ENCODE measurements around the gene SENP8.

The SENP8 gene

GRCh38 chr15:72161361-72162132 lies 43.3 kb downstream of the SENP8 start:
- no CpG with 5 or more reads among the region's 7 CpGs for WGBS (ENCODE audit: extremely low coverage, insufficient coverage, insufficient read length)
- Histone ChIP-seq H3K23ac (ENCODE audit: low read length) (no peak overlapping the region), H4K12ac (ENCODE audit: low read depth, low read length) (no peak overlapping the region)

DNA sequence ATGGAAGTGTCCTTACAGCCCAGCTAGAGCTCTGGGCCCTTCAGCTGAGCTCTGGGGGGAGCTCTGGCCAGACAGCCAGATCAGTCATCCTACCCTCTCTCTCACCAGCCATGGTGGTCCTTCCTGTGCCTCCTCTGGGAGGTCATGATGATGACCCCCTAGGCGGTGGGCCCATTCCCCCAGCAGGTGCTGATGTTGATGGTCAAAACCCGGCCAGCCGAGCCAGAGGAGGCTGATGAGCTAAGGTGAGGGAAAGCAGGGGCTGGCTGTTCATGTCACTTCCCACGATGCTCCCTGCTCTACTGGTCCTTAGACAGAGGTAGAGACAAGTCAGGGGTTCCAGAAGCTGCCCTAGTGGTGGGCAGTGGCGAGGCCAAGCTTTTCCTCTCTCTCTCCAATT lies 44.4 kb downstream of the SENP8 start:
- no peak for DNase-seq
- Histone ChIP-seq H3K4me2 (ENCODE audit: low read length) (no peak overlapping the region), H2AFZ (ENCODE audit: insufficient read depth, low read length, poor library complexity) (no peak overlapping the region), H3K27ac (ENCODE audit: low read depth, low read length) (peak overlapping the region; percentile 67), H3K4me1 (ENCODE audit: control insufficient read depth in 1 of 2, insufficient read depth in 2 of 2, low read length in 2 of 2) (peaks cover 28 to 33% of the 10 kb centered on the region in 2 experiments), H4K8ac (ENCODE audit: low read depth, low read length) (no peak overlapping the region), H2BK120ac (ENCODE audit: insufficient read depth, low read length, poor library complexity) (no peak overlapping the region), H3K23ac (ENCODE audit: low read length) (no peak overlapping the region), H3K14ac (ENCODE audit: low read length) (no peak overlapping the region), H3K4ac (ENCODE audit: low read depth, low read length) (no peak overlapping the region), H3K79me1 (ENCODE audit: low read length) (peaks cover 22% of the 10 kb centered on the region), H3K4me3 (ENCODE audit: low read depth, low read length) (no peak overlapping the region), H2AK5ac (ENCODE audit: low read length) (no peak overlapping the region), H4K12ac (ENCODE audit: low read depth, low read length) (no peak overlapping the region), H3K79me2 (ENCODE audit: control insufficient read depth, insufficient read depth, low read length, poor library complexity) (peaks cover under 1% of the 10 kb centered on the region), H2BK12ac (ENCODE audit: low read length) (peak overlapping the region; percentile 4), H3K9ac (ENCODE audit: low read length) (no peak overlapping the region), H3K9me3 (ENCODE audit: insufficient read depth, low read depth, low read length) (no peaks in the 10 kb centered on the region), H3K36me3 (ENCODE audit: control insufficient read depth in 1 of 2, insufficient read depth in 2 of 2, low read length in 2 of 2) (peaks cover 5 to 8% of the 10 kb centered on the region in 2 experiments), H2BK5ac (ENCODE audit: low read depth, low read length, poor library complexity) (no peak overlapping the region), H4K91ac (ENCODE audit: low read depth, low read length) (peak overlapping the region; percentile 16), H3K27me3 (ENCODE audit: insufficient read depth, low read length) (no peaks in the 10 kb centered on the region), H3K18ac (ENCODE audit: low read length) (no peak overlapping the region)
- WGBS (ENCODE audit: extremely low coverage, insufficient coverage, insufficient read length), result no CpG with 5 or more reads among the region's 5 CpGs

More at GRCh38 chr15:72161361-72162132, 43.3 kb downstream of the SENP8 start:
- H3K4ac ChIP-seq (ENCODE audit: low read depth, low read length), result no peak overlapping the region
- H2BK12ac ChIP-seq (ENCODE audit: low read length), result no peak overlapping the region
- H2BK5ac ChIP-seq (ENCODE audit: low read depth, low read length, poor library complexity), result peak overlapping the region; percentile 36
- no peaks in the 10 kb centered on the region for H3K9me3 ChIP-seq (ENCODE audit: insufficient read depth, low read depth, low read length)
- H4K91ac ChIP-seq (ENCODE audit: low read depth, low read length), result peak overlapping the region; percentile 68
- H3K79me2 ChIP-seq (ENCODE audit: control insufficient read depth, insufficient read depth, low read length, poor library complexity), result no peaks in the 10 kb centered on the region
- H3K14ac ChIP-seq (ENCODE audit: low read length), result no peak overlapping the region
- no peaks in the 10 kb centered on the region for H3K27me3 ChIP-seq (ENCODE audit: insufficient read depth, low read length)
- H3K9ac ChIP-seq (ENCODE audit: low read length), result no peak overlapping the region
- H3K4me1 ChIP-seq (ENCODE audit: control insufficient read depth in 1 of 2, insufficient read depth in 2 of 2, low read length in 2 of 2), result peaks cover 18 to 23% of the 10 kb centered on the region in 2 experiments
- H3K4me3 ChIP-seq (ENCODE audit: low read depth, low read length), result no peak overlapping the region
- peak; percentile 61 to 77 for DNase-seq
- no peak overlapping the region for H4K8ac ChIP-seq (ENCODE audit: low read depth, low read length)
- H2BK120ac ChIP-seq (ENCODE audit: insufficient read depth, low read length, poor library complexity), result peak overlapping the region; percentile 57
- H3K79me1 ChIP-seq (ENCODE audit: low read length), result peaks cover 12% of the 10 kb centered on the region
- no peak overlapping the region for H2AK5ac ChIP-seq (ENCODE audit: low read length)
- peak overlapping the region; percentile 67 for H3K27ac ChIP-seq (ENCODE audit: low read depth, low read length)
- peaks cover 5 to 6% of the 10 kb centered on the region in 2 experiments for H3K36me3 ChIP-seq (ENCODE audit: control insufficient read depth in 1 of 2, insufficient read depth in 2 of 2, low read length in 2 of 2)
- no peak overlapping the region for H2AFZ ChIP-seq (ENCODE audit: insufficient read depth, low read length, poor library complexity)
- no peak overlapping the region for H3K4me2 ChIP-seq (ENCODE audit: low read length)
- no peak overlapping the region for H3K18ac ChIP-seq (ENCODE audit: low read length)

DNA sequence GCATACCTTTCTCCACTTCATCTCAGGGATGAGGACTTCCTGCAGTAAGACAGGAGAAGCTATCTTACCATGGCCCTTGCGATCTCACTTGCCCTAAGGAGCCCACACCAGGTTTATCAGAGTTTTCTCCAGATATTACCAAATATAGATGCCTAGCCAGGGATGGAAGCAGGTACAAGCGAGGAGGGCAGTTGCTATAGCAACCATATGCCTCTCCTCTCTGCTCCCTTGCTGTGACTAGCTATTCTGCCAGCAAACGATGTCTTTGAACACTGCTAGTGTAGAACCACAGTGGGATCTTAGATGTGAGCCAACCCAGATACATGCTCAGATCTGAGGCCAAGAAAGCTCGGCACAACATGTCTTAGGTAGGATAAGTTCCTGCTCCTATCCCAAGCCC lies 45.5 kb downstream of the SENP8 start:
- Histone ChIP-seq H2AFZ (ENCODE audit: insufficient read depth, low read length, poor library complexity) (no peak overlapping the region), H3K4ac (ENCODE audit: low read depth, low read length) (no peak overlapping the region), H3K4me2 (ENCODE audit: low read length) (no peak overlapping the region), H3K9ac (ENCODE audit: low read length) (no peak overlapping the region), H4K8ac (ENCODE audit: low read depth, low read length) (no peak overlapping the region), H3K79me2 (ENCODE audit: control insufficient read depth, insufficient read depth, low read length, poor library complexity) (peaks cover 4% of the 10 kb centered on the region), H3K4me3 (ENCODE audit: low read depth, low read length) (no peak overlapping the region), H3K27ac (ENCODE audit: low read depth, low read length) (no peak overlapping the region), H2BK5ac (ENCODE audit: low read depth, low read length, poor library complexity) (no peak overlapping the region), H3K18ac (ENCODE audit: low read length) (no peak overlapping the region), H3K79me1 (ENCODE audit: low read length) (peaks cover 27% of the 10 kb centered on the region), H4K12ac (ENCODE audit: low read depth, low read length) (no peak overlapping the region), H3K23ac (ENCODE audit: low read length) (no peak overlapping the region), H2AK5ac (ENCODE audit: low read length) (no peak overlapping the region), H2BK12ac (ENCODE audit: low read length) (no peak overlapping the region), H2BK120ac (ENCODE audit: insufficient read depth, low read length, poor library complexity) (no peak overlapping the region), H3K14ac (ENCODE audit: low read length) (peak overlapping the region; percentile 7), H3K27me3 (ENCODE audit: insufficient read depth, low read length) (no peaks in the 10 kb centered on the region), H4K91ac (ENCODE audit: low read depth, low read length) (no peak overlapping the region), H3K9me3 (ENCODE audit: insufficient read depth, low read depth, low read length) (no peaks in the 10 kb centered on the region), H3K36me3 (ENCODE audit: control insufficient read depth in 1 of 2, insufficient read depth in 2 of 2, low read length in 2 of 2) (peaks cover 5 to 8% of the 10 kb centered on the region in 2 experiments), H3K4me1 (ENCODE audit: control insufficient read depth in 1 of 2, insufficient read depth in 2 of 2, low read length in 2 of 2) (peaks cover 35 to 43% of the 10 kb centered on the region in 2 experiments)
- WGBS (ENCODE audit: extremely low coverage, insufficient coverage, insufficient read length), result no CpG with 5 or more reads among the region's 4 CpGs
- DNase-seq, result no peak

- Histone ChIP-seq H3K9me3 (ENCODE audit: insufficient read depth, low read depth, low read length) (no peaks in the 10 kb centered on the region), H2AK5ac (ENCODE audit: low read length) (peak overlapping the region; percentile 73), H3K79me2 (ENCODE audit: control insufficient read depth, insufficient read depth, low read length, poor library complexity) (peaks cover 12% of the 10 kb centered on the region), H3K4ac (ENCODE audit: low read depth, low read length) (peak overlapping the region; percentile 5), H2BK12ac (ENCODE audit: low read length) (peak overlapping the region; percentile 77), H2BK5ac (ENCODE audit: low read depth, low read length, poor library complexity) (peak overlapping the region; percentile 73), H4K12ac (ENCODE audit: low read depth, low read length) (no peak overlapping the region), H2AFZ (ENCODE audit: insufficient read depth, low read length, poor library complexity) (no peak overlapping the region), H3K4me3 (ENCODE audit: low read depth, low read length) (no peak overlapping the region), H3K4me2 (ENCODE audit: low read length) (no peak overlapping the region), H4K91ac (ENCODE audit: low read depth, low read length) (peak overlapping the region; percentile 95), H2BK120ac (ENCODE audit: insufficient read depth, low read length, poor library complexity) (peak overlapping the region; percentile 65), H4K8ac (ENCODE audit: low read depth, low read length) (peak overlapping the region; percentile 39), H3K36me3 (ENCODE audit: control insufficient read depth in 1 of 2, insufficient read depth in 2 of 2, low read length in 2 of 2) (peaks cover 5% of the 10 kb centered on the region in 2 experiments), H3K4me1 (ENCODE audit: control insufficient read depth in 1 of 2, insufficient read depth in 2 of 2, low read length in 2 of 2) (peaks cover 46 to 55% of the 10 kb centered on the region in 2 experiments), H3K27ac (ENCODE audit: low read depth, low read length) (no peak overlapping the region), H3K14ac (ENCODE audit: low read length) (peak overlapping the region; percentile 56), H3K18ac (ENCODE audit: low read length) (peak overlapping the region; percentile 40), H3K23ac (ENCODE audit: low read length) (no peak overlapping the region), H3K79me1 (ENCODE audit: low read length) (peaks cover 39% of the 10 kb centered on the region), H3K27me3 (ENCODE audit: insufficient read depth, low read length) (no peaks in the 10 kb centered on the region), H3K9ac (ENCODE audit: low read length) (no peak overlapping the region)
- no CpG with 5 or more reads among the region's 5 CpGs for WGBS (ENCODE audit: extremely low coverage, insufficient coverage, insufficient read length)
- DNase-seq, result peak in 1 of 2 donors; percentile 41
Measured at GRCh38 chr15:72166716-72167417, 48.7 kb downstream of the SENP8 start.
